SKM-1 treated with dmso at 0.1 percent for 144 hours (cell line): Measurements from ENCODE around the gene UNK.
"Not testable (repeated sequence)": the region's sequence is repeated elsewhere in the genome, so short reads cannot be mapped to it uniquely, and the experiment has no call there.

ENCODE experiments used
- DNase-seq: peaks from one replicate; lab custom pipeline; 2025; ENCODE audit not compliant: unreplicated experiment; lab: John Stamatoyannopoulos, UW

Gene UNK

DNA sequence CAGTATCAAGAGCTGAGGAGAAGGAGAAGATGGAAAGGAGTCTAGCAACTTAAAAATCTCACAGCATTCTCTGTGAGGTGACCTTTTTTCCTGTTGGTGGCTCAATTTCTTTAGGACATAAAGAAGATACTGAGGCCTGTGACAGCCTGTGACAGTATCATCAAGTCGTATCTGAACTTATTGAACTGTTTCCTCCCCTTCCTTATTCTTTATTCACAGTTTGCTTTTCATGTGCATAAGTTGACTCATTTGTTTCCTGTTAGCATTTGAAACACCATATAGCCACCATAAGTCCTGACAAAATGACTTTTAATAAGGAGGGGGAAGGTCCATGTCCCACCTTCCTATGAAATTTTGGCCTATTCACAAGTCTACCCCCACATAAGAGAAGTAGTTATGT is 8.9 kb downstream of the UNK start:
- DNase-seq: no peak

DNA sequence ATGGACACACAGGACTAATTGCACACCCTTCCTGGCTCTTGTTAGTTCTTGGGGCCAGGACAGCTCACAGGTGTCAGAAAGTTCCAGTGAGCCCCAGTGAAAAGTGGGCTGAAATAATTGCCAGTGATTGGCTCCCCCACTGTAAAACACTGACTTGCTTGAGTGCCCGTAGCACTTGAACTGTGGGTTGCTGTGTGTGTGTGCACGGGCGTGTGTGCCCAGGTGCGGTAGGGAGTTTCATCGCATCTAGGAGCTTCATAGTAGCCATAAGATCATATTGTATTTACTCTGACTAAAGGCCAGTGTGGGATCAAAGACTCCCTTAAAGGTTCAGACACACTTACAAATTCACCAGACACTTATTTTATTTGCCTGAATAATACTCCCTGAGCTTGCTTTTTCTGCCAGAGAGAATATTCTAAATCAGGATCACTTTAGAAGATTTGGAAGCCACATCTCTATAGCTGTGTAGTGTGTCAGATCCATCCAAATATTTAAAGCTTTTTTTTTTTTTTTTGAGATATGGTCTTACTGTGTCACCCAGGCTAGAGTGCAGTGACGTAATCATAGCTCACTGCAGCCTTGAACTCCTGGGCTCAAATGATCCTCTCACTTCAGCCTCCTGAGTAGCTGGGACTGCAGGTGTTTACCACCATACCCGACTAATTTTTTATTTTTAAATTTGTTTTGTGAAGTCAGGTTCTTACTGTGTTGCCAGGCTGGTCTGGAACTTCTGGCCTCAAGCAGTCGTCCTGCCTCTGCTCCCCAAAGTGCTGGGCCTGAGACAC is 11.4 kb downstream of the UNK start:
- DNase-seq: no peak

DNA sequence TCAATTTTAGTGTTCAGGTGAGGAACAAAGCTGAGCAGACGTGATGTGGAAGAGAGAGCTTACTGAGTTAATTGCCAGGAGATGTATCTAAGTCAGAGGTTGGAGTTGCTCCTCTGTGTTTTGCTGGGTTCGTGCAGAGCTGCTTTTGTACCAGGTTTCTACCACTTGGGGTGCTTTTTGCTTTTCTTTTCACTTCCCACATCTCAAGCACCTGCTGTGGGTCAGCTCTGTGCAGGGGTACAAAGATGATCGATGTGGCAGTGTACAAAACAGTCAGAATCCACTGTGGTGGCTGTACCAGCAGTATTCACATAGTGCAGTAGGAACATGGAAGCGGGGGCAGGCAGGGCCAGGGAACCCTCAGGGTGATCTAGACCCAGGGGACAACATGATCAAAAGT is 14.8 kb downstream of the UNK start:
- DNase-seq: no peak

DNA sequence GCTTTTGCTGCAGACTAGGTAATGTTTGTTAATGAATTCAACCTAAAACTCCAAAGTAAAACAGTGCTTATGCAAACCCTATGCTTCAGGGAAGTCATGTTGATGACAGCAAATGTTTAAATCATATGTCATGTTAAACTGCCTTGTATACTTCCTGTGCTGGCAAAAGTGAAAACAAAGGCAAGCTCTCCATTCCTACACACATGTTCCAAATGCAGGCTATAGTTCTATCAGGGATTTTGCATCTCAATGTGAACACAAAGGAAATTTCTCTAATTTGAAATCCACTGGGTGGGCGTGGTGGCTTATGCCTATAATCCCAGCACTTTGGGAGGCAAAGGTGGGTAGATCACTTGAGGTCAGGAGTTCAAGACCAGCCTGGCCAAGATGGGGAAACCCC is 19.3 kb downstream of the UNK start:
- no peak for DNase-seq

DNA sequence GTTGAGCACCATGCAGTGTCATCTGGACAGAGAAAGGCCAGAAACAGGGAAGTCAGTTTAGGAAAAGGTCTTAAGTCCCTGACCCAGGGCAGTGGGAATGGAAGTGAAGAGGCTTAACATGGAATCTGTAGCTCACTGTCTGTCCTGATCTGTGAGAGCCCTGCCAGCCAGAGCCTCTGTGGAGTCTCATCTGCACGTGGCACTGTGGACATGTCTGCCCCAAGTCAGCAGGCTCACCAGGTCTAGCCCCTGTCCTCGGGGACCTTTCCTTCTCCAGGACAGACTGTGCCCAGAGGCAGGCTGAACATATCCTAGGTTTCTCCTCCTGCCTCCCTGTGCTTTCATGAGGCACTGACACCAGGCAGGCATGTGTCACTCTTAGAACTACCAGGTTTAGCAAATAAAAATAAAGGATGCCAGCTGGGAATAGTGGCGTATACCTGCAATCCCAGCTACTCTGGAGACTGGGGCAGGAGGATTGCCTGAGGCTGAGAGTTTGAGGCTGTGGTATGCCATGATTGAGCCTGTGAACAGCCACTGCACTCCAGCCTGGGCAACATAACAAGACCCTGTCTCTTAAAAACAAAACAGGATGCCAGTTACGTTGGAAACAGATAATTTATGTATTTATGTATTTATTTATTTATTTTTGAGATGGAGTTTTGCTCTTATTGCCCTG is 22.4 kb downstream of the UNK start:
- no peak for DNase-seq

DNA sequence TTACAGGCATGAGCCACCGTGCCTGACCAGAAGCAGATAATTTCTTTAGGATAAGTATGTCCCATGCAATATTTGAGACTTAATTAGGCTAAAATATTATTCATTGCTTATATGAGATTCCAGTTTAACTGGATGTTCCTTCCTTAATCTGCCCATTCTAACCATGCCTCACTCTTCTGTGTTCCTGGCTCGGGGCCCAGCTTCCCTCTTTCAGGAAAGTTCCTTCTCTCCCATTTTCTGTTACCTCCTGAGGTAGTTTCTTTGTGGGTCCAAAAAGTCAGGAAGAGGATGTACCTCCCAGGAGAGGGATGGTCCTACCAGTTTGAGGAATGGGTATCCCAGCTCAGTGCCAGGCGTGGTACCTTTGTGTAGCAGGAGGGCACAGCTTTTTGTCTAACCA is 23.3 kb downstream of the UNK start:
- no peak for DNase-seq

DNA sequence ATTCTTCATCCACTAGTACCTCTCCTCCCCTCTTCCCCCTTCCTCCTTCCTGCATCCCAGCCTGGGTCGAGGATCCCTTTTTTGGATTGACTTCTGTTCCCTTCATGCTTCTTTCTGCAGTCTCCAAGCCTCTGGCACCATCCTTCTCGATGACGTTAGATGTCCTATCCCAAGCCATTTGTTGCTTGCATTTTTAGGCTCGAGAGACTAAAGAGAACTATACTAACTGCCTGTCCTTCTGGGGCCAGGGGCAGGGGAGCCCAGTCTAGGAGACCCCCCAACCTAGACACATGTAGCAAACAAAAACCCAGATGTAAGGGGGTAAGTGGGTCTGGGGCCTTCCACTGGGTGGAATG is 23.9 kb downstream of the UNK start:
- no peak for DNase-seq

DNA sequence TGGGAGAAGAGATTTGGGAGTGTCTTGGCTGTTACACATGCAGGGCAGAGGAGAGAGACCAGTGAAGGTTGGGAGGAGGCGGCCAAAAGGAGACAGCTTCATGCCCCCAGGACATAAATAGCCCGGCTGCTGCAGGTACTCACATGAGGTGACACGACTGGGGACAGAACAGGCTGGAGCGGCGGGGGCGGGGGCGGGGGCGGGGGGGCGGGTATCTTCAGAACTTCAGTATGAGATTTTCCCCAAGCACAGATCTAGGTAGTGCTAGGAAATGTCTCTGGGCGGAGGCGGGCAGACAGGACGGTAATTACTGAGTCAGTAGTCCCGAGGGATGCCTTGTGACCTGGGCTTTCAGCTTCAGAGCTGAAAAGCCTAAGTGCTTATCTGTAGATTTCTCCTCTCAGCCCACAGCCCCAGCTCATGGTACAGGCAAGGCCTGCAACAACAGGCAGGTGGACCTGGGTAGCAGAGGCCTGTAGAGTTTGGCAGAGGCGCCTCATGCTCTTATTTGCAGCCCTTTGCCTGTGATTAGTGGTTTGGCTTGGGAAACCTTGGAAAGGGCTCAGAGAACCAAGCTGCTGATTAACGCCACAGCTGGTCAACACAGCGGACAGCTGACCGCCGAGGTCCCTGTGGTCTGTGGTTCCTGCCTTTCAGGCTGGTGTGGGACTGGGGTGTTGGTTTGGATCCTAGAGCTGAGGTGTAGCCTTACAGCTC is 24.5 kb downstream of the UNK start:
- DNase-seq: no peak

DNA sequence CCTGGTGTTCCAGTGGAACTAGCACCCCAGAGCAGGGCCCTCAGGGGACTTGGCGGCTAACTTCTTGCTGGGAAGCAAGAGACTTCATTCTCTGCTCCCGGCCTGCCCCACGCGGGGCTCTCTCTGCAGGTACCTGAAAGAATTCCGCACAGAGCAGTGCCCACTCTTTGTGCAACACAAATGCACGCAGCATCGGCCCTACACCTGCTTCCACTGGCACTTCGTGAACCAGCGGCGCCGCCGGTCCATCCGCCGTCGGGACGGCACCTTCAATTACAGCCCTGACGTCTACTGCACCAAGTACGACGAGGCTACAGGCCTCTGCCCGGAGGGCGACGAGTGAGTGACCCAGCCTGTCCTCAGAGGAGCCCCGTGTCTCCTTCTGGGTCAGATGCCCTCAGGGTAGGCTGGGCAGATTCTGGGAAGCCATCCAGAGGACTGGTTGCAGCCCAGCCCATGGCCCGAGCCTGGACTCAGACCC is 25.1 kb downstream of the UNK start:
- DNase-seq: no peak

DNA sequence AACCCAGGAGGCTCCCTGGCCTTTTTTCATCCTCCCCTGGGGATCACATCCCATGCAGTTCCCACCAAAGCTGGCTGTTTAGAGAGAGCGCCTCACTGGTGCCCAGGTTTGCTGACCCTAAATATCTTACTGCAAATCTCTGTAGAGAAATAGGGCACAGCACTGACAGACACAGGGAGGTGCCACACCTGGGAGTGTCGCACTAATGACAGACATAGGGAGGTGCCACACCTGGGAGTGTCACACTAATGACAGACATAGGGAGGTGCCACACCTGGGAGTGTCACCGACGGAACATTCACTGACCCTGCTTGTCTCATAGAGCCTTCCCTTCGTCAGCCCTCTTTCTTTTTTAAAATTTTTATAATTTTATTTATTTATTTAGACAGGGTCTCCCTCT is 25.6 kb downstream of the UNK start:
- no peak for DNase-seq

DNA sequence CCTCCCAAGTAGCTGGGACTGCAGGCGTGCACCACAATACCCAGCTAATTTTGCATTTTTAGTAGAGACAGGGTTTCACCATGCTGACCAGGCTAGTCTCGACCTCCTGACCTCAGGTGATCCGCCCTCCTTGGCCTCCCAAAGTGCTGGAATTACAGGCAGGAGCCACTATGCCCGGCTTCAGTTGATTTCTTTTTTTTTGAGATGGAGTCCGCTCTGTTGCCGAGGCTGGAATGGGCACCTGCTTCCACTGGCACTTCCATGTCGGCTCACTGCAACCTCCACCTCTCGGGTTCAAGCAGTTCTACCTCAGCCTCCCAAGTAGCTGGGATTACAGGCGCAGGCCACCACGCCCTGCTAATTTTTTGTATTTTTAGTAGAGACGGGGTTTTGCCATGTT is 26.1 kb downstream of the UNK start:
- not testable (repeated sequence) for DNase-seq

DNA sequence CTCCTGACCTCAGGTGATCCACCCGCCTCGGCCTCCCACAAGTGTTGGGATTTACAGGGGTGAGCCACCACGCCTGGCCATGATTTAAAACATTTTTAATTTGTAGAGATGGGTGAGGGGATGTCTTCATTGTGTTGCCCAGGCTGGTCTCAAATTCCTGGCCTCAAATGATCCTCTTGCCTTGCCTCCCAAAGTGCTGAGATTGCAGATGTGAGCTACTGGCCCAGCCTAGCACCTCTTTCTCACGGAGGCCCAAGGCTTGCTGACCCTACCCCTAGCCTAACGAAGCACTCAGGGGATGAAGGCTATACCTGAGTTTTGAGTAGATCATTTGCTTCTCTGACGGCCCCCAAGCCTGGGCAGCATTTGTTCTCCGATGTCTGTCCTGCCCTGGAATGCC is 26.6 kb downstream of the UNK start:
- no peak for DNase-seq

DNA sequence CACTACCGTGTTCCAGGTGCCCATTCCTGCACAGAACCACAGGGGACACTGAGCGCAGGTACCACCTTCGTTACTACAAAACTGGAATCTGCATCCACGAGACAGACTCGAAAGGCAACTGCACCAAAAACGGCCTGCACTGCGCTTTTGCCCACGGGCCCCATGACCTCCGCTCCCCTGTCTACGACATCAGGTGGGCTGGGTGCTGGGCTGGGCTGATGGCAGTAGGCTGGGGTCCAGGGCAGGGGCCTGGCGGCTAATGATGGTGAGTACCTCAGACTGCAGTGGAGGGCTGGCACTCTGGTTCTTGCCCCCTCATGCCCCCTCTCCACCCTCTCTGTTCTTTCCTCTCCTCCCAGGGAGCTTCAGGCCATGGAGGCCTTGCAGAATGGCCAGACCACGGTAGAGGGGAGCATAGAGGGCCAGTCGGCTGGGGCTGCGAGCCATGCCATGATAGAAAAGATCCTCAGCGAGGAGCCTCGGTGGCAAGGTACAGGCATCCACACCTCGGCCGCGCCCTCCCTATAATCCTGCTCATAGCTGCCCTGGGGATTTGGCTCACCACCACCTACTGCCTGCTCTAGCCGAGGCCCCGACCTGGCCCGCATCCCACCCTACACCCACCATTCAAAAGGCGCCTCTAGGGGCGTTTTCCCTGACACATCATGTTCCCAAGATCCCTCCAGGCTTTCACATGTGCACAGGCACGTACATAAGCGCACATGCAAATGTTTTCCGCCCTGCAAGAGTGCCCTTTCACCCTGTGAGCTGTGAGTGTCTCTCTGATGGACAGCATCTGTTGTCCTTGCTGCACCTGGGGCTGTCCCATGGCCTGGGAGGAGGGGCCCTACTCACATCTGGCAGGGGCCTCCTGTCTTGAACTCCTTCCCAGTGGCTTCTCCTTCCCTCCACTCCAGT is 27.7 kb downstream of the UNK start:
- no peak for DNase-seq

DNA sequence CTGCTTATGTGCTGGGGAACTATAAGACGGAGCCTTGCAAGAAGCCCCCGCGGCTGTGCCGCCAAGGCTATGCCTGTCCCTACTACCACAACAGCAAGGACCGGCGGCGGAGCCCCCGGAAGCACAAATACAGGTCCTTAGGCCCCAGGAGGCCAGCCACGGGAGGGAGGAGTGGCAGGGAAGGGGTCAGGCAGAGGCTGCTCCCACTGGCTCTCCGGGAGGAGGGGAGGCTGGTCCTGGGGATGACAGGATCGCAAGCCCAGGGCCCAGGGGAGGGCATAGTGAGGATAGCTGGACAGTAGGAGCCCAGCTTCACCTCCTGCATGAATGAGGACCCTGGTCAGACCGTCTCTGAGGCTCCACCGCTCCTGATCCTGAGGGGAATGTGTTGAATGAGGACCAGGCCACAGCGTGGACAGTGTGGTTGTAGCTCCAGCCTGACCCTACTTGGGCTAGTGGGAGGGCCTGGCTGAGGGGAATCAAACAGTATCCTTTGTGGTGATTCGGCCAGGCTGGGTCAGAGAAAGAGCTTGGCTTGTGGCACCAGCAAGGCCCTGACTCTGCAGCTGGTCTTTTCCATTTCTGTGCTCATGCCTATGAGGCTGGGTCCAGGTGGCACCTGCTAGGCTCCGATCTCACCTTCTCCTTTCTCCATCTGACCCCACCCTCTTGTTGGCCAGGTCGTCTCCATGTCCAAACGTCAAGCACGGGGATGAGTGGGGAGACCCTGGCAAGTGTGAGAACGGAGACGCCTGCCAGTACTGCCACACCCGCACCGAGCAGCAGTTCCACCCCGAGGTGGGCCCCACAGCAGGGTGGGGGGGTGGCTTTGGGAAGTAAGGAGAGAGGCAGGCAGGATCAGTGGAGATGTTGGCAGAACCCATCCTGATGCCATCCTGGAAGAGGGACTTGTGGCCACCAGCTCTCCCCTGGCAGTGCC is 28.7 kb downstream of the UNK start:
- no peak for DNase-seq

DNA sequence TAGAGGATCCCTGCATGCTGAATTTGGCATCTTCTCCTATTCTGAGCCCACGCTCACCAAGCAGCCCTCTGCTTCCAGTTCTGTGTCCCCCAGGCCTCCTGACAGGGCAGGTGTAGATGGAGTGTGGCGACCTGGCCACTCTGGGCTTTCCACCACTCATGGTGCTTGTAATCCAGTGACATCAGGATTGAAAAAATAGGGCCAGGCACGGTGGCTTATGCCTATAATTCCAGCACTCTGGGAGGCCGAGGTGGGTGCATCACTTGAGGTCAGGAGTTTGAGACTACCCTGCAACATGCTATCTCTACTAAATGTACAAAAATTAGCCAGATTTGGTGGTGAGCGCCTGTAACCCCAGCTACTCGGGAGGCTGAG is 29.4 kb downstream of the UNK start:
- DNase-seq: no peak

DNA sequence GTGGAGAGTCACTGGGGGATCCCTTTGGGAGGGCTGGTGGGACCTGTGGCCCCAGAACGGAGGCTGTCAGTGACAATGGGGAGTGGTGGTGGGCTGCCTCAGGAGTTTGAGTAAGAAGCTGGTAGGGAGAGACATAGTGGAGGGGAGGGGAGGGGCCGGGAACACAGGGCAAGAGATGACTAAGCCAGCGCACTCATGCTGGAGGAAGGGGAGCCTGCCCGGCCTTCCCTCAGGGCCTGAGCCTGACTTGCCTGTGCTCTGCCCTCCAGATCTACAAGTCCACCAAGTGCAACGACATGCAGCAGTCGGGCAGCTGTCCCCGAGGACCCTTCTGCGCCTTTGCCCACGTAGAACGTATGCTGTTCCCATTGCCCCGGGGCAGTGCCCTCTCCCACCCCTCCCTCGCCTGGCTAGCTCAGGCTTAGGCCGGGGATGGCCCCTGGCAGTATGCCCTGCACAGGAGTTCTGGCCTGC is 30.3 kb downstream of the UNK start:
- no peak for DNase-seq

DNA sequence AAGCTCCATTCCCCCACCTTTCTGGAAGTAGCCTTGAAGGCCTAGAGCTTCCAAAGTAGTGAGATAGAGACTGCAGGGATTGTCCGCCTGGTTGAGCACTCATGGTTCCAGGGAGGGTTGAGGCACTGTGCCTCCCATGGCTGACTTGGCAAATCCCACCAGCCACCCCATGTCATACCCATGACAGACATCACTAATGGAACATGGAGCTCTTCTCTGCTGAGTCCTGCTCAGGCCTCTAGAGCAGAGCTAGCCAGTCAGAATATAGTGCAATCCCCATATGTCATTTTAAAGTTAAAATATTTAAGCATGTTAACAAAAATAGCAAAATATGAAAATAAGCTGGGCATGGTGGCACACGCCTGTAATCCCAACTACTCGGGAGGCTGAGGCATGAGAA is 30.8 kb downstream of the UNK start:
- no peak for DNase-seq

DNA sequence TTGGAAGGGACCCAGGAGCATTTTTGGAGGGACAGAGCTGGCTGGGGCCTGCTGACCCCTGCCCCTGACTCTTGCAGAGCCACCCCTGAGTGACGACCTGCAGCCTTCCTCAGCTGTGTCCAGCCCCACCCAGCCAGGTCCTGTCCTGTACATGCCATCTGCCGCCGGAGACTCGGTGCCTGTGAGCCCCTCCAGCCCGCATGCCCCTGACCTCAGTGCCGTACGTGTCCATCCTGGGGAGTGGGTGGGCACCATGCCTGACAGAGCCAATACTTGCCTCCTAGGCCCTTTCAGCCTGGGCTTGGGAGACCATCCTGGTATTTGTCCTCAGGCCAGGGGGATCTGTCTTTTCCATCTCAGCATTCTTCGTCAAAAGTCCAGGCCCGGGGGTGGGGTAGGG is 32.1 kb downstream of the UNK start:
- DNase-seq: no peak

DNA sequence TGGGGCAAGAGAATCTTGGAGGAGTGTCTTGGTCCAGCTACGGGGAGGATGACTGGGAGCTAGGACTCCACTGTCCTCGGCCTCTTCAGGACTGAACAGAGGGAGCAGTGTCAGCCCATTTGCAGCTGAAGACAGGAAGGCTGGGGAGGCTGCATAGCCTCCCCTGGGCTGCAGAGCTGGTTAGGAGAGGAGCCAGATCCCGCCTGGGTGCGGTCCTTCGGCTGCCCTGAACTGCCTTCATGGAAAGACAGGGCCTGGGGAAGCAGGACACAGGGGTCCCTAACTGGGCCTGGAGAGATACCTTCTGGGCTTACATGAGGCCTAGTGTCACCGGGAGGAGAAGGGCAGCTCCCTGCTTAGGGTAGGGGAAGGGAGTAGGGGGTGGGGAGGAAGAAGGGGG is 33.0 kb downstream of the UNK start:
- no peak for DNase-seq

DNA sequence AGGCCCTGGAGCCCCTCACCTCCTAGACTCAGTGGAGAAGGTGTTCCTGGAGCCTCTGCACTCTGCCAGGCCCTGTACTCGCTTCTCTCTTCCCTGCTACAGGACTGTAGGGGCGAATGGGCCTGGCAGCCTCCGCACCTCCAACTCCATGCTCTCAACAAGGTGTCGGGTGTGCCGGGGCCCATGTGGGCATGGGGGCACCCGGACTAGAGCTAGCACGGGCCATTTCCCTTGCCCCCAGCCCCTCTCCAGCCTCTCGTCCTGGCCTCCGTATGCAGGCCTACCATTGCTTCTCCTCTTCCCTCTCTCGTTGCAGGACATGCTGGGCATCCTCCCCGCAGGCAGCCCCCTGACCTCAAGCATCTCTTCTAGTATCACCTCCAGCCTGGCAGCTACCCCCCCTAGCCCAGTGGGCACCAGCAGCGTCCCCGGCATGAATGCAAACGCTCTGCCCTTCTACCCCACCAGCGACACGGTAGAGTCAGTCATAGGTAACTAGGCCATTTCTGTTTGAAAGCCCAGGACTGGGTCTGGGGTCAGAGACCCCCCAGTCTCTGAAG is 33.8 kb downstream of the UNK start:
- no peak for DNase-seq
